Mesenchymal stem cell (in vitro differentiated cells and primary cell): ENCODE measurements around the gene ATG9A.
A peak's percentile ranks its signal among the peaks of the same experiment; 100 is the strongest.

Source experiments
- DNase-seq: peaks from one replicate; pipeline ENCODE4 v3.0.0-alpha.2; 2013
- H2AFZ ChIP-seq: one replicate; pipeline ENCODE4 v1.6.1; 2013; ENCODE audit warnings: low read depth, mild to moderate bottlenecking, control low read depth, inconsistent platforms, low read length, moderate library complexity
- H2AK5ac ChIP-seq: 2 replicates; pipeline ENCODE4 v1.6.1; 2013; ENCODE audit warnings: low read length, moderate library complexity, mild to moderate bottlenecking, inconsistent platforms; ENCODE audit not compliant: severe bottlenecking
- H2BK120ac ChIP-seq: one replicate; pipeline ENCODE4 v1.6.1; 2013; ENCODE audit warnings: low read depth, mild to moderate bottlenecking, inconsistent platforms, low read length, moderate library complexity
- H2BK12ac ChIP-seq, 2 experiments: one replicate each; pipeline ENCODE4 v1.6.1; 2013; ENCODE audit warnings: inconsistent platforms in 2 of 2, low read length in 2 of 2, mild to moderate bottlenecking in 2 of 2, moderate library complexity in 2 of 2, control low read depth in 1 of 2
- H2BK15ac ChIP-seq: one replicate; pipeline ENCODE4 v1.6.1; 2013; ENCODE audit warnings: mild to moderate bottlenecking, low read depth, inconsistent platforms; ENCODE audit not compliant: poor library complexity, severe bottlenecking
- H2BK5ac ChIP-seq: 2 replicates; pipeline ENCODE4 v1.6.1; 2013; ENCODE audit warnings: low read depth, mild to moderate bottlenecking, low read length, control low read depth, inconsistent platforms; ENCODE audit not compliant: poor library complexity, severe bottlenecking
- H3K14ac ChIP-seq, 2 experiments: one replicate each; pipeline ENCODE4 v1.6.1; 2013; ENCODE audit warnings: inconsistent platforms in 2 of 2, low read length in 2 of 2, control low read depth in 1 of 2, mild to moderate bottlenecking in 1 of 2, moderate library complexity in 1 of 2
- H3K18ac ChIP-seq, 2 experiments: one replicate each; pipeline ENCODE4 v1.6.1; 2013; ENCODE audit warnings: inconsistent platforms in 2 of 2, low read length in 2 of 2, control low read depth in 1 of 2, low read depth in 1 of 2, mild to moderate bottlenecking in 1 of 2
- H3K23ac ChIP-seq, 2 experiments: one replicate each; pipeline ENCODE4 v1.6.1; 2013; ENCODE audit warnings: inconsistent platforms in 2 of 2, low read length in 2 of 2, mild to moderate bottlenecking in 2 of 2, moderate library complexity in 2 of 2, control low read depth in 1 of 2
- H3K27ac ChIP-seq: 2 replicates; pipeline ENCODE4 v1.5.1; 2013; ENCODE audit warnings: mild to moderate bottlenecking, moderate library complexity, low read length, control low read depth, inconsistent platforms; ENCODE audit not compliant: poor library complexity, severe bottlenecking
- H3K27me3 ChIP-seq, 2 experiments: 2 replicates each; pipeline versions ENCODE4 v1.6.1 to v1.7.0; 2013; ENCODE audit warnings: low read length in 2 of 2, mild to moderate bottlenecking in 2 of 2, moderate library complexity in 2 of 2, control low read depth in 1 of 2, inconsistent platforms in 1 of 2; ENCODE audit not compliant: control insufficient read depth in 1 of 2, insufficient read depth in 1 of 2
- H3K36me3 ChIP-seq, 2 experiments: 2 replicates each; pipeline versions ENCODE4 v1.6.1 to v1.7.0; 2013; ENCODE audit warnings: low read length in 2 of 2, control low read depth in 1 of 2, inconsistent platforms in 1 of 2, low read depth in 1 of 2, mild to moderate bottlenecking in 1 of 2; ENCODE audit not compliant: insufficient read depth in 2 of 2, control insufficient read depth in 1 of 2
- H3K4ac ChIP-seq, 2 experiments: one replicate each; pipeline ENCODE4 v1.6.1; 2013; ENCODE audit warnings: inconsistent platforms in 2 of 2, low read length in 2 of 2, mild to moderate bottlenecking in 2 of 2, moderate library complexity in 2 of 2, control low read depth in 1 of 2, low read depth in 1 of 2
- H3K4me1 ChIP-seq: 2 replicates; pipeline ENCODE4 v1.6.1; 2013; ENCODE audit warnings: low read depth, low read length, control low read depth; ENCODE audit not compliant: control insufficient read depth, insufficient read depth
- H3K4me2 ChIP-seq: 2 replicates; pipeline ENCODE4 v1.6.1; 2013; ENCODE audit warnings: low read length, mild to moderate bottlenecking, inconsistent platforms; ENCODE audit not compliant: poor library complexity, severe bottlenecking
- H3K4me3 ChIP-seq, 2 experiments: 2 replicates each; pipeline versions ENCODE4 v1.5.1 to v1.7.0; 2013; ENCODE audit warnings: low read length in 2 of 2, mild to moderate bottlenecking in 2 of 2, control low read depth in 1 of 2, low read depth in 1 of 2; ENCODE audit not compliant: insufficient read depth in 1 of 2
- H3K79me1 ChIP-seq: replicated peaks from 2 replicates; pipeline ENCODE4 v1.6.1; 2013; ENCODE audit warnings: mild to moderate bottlenecking, control low read depth, low read length, inconsistent platforms; ENCODE audit not compliant: poor library complexity, severe bottlenecking
- H3K9ac ChIP-seq: 2 replicates; pipeline ENCODE4 v1.7.0; 2013; ENCODE audit warnings: mild to moderate bottlenecking, low read length, moderate library complexity
- H3K9me3 ChIP-seq: 2 replicates; pipeline ENCODE4 v1.7.0; 2013; ENCODE audit warnings: mild to moderate bottlenecking, low read length; ENCODE audit not compliant: control insufficient read depth
- H4K8ac ChIP-seq: one replicate; pipeline ENCODE4 v1.6.1; 2013; ENCODE audit warnings: inconsistent platforms, mild to moderate bottlenecking, low read length, moderate library complexity
- H4K91ac ChIP-seq: one replicate; pipeline ENCODE4 v1.6.1; 2013; ENCODE audit warnings: mild to moderate bottlenecking, low read length, inconsistent platforms
- WGBS: methylation state at CpG from one replicate; pipeline ENCODE4 v1.1.7; 2013; ENCODE audit warnings: mixed read lengths; 5-methylcytosine and 5-hydroxymethylcytosine counted together

ATG9A gene

DNA sequence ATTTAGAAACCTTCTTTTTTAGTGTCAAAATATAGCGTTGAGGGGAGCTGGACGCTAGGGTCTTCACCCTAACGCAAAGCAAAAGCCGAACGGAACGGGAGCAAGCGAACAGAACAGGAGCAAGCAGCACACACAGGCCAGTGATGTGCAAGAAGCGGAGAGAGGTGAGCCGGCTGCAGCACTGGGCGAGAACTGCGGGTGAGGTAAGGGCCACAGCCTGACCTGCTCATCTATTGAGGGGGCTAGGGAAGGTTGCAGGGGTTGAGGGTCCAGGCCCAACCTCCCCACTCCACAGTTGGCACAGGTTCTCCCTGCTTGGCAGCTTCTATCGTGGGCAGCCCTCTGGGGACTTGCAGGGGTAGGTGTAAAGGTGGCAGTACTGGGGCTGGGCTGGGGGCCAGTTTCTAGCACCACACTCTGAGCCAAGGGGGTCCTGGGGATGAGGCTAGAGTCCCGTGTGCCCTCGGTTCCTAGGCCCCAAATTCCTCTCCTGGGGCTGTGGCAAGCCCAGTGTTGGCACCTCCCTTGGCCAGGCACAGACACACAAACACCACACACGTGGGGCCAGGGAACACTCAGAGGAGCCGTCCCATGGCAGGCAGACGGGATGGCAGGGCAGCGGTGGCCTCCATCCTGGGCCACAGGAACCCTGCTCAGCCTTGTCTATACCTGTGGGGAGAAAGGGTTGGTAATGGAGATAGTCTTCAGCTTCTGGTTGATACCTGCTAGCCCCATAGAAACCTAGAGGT is 9.5 kb downstream of the ATG9A start:
- Histone ChIP-seq H3K4me3 (no peak overlapping the region), H3K36me3 (peaks cover 66 to 74% of the 10 kb centered on the region in 2 experiments), H2AK5ac (no peak overlapping the region), H3K27ac (no peak overlapping the region), H4K8ac (no peak overlapping the region), H3K27me3 (no peaks in the 10 kb centered on the region), H2BK120ac (no peak overlapping the region), H3K23ac (no peak overlapping the region), H3K14ac (no peak overlapping the region), H3K4me2 (no peak overlapping the region), H2BK15ac (no peak overlapping the region), H2BK12ac (no peak overlapping the region), H3K4ac (no peak overlapping the region), H3K9me3 (no peaks in the 10 kb centered on the region), H3K9ac (peak overlapping the region; percentile 93), H3K79me1 (peaks cover 29% of the 10 kb centered on the region), H4K91ac (no peak overlapping the region), H2AFZ (no peak overlapping the region), H2BK5ac (no peak overlapping the region), H3K4me1 (peaks cover 15% of the 10 kb centered on the region), H3K18ac (no peak overlapping the region)
- 97% methylated on average over 17 of the region's 18 CpGs for WGBS
- no peak for DNase-seq

GRCh38 chr2:219218732-219219701 is 10.4 kb downstream of the ATG9A start, which contains the start of gene ABCB6:
Gene ABCB6 (minus strand): TSS chr2:219218958. CDS start chr2:219218673, 285 bp downstream.
- Histone ChIP-seq H3K9me3 (no peaks in the 10 kb centered on the region), H3K23ac (peak within 1 kb of the TSS; percentile 31 to 94), H3K18ac (peak within 1 kb of the TSS; percentile 79 to 95), H2AFZ (peak within 1 kb of the TSS; percentile 75), H3K4me3 (peak within 1 kb of the TSS; percentile 59 to 72), H2BK12ac (peak within 1 kb of the TSS; percentile 11 to 64), H3K36me3 (peaks cover 66 to 74% of the 10 kb centered on the region in 2 experiments), H4K8ac (peak within 1 kb of the TSS; percentile 88), H3K79me1 (peaks cover 27% of the 10 kb centered on the region), H4K91ac (peak within 1 kb of the TSS; percentile 88), H3K4me2 (peak within 1 kb of the TSS; percentile 92), H2BK120ac (peak within 1 kb of the TSS; percentile 74), H2AK5ac (no peak within 1 kb of the TSS), H3K4ac (peak within 1 kb of the TSS; percentile 83 to 89), H3K14ac (peak within 1 kb of the TSS in 1 of 2 experiments; percentile 88), H2BK15ac (peak within 1 kb of the TSS; percentile 95), H3K4me1 (peaks cover 15% of the 10 kb centered on the region), H3K27ac (peak within 1 kb of the TSS; percentile 86), H2BK5ac (peak within 1 kb of the TSS; percentile 21), H3K9ac (peak within 1 kb of the TSS; percentile 93), H3K27me3 (no peaks in the 10 kb centered on the region)
- 25% methylated on average over 47 of the region's 71 CpGs for WGBS
- peak; percentile 94 for DNase-seq

DNA sequence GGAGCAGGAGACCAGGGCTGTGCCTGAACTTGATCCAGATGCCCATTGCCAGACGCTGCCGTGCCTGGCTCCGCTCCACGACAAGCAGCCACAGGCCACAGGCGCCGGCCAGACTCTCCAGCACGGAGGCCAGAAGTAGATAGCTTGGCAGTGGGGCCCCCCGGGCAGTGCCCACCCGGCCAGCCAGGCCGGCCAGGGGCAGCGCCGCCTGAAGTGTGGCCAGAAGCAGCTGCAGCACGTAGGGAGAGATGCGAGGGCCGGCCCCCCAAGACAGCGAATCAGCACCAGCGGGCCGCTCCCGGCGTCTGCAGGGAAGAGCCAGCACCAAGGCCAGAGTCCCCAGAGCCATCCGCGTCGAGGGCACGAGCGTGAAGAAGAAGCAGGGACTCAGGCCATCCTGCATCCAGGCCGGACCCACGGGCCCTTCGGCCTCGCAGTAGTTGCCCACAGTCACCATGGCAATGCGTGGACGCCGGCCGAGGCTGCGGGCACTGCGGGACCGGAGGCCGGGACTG is 11.2 kb downstream of the ATG9A start:
- WGBS: under 1% methylated on average over 37 of the region's 37 CpGs
- H2BK5ac ChIP-seq: peak overlapping the region; percentile 21
- peak; percentile 92 for DNase-seq
- peak overlapping the region; percentile 79 to 95 for H3K18ac ChIP-seq
- H2BK120ac ChIP-seq: peak overlapping the region; percentile 74
- peak overlapping the region; percentile 88 for H4K91ac ChIP-seq
- peak overlapping the region; percentile 92 for H3K4me2 ChIP-seq
- H3K4me1 ChIP-seq: peaks cover 15% of the 10 kb centered on the region
- peak overlapping the region; percentile 95 for H2BK15ac ChIP-seq
- peak overlapping the region; percentile 93 for H3K9ac ChIP-seq
- no peaks in the 10 kb centered on the region for H3K27me3 ChIP-seq
- H4K8ac ChIP-seq: peak overlapping the region; percentile 88
- H3K4me3 ChIP-seq: peak overlapping the region; percentile 59 to 72
- H3K14ac ChIP-seq: peak overlapping the region in 1 of 2 experiments; percentile 88
- H2AFZ ChIP-seq: peak overlapping the region; percentile 75
- peaks cover 19% of the 10 kb centered on the region for H3K79me1 ChIP-seq
- peaks cover 66 to 74% of the 10 kb centered on the region in 2 experiments for H3K36me3 ChIP-seq
- H3K9me3 ChIP-seq: no peaks in the 10 kb centered on the region
- no peak overlapping the region for H2AK5ac ChIP-seq
- peak overlapping the region; percentile 83 to 89 for H3K4ac ChIP-seq
- peak overlapping the region; percentile 86 for H3K27ac ChIP-seq
- H2BK12ac ChIP-seq: peak overlapping the region; percentile 11 to 64
- peak overlapping the region; percentile 18 to 31 for H3K23ac ChIP-seq
